22Rv1 (cell line): ENCODE data around the gene NSUN5.

Experiments
- H3K27ac ChIP-seq: fragments of 450-650 bp; 2 replicates; pipeline ENCODE4 v1.5.1; 2017
- ZFX ChIP-seq: fragments of 450-650 bp; IDR thresholded peaks from 2 replicates; pipeline ENCODE4 v1.6.1; 2017; ENCODE audit warnings: antibody characterized with exemption, borderline replicate concordance
- TF ChIP-seq, protein P1 (sequence below): fragments of 450-650 bp; IDR thresholded peaks from 2 replicates; pipeline ENCODE4 v1.5.1; 2017; ENCODE audit warnings: mild to moderate bottlenecking

The NSUN5 gene

GRCh38 chr7:73350306-73351068 lies 41.9 kb upstream of the NSUN5 start:
- H3K27ac ChIP-seq: no peak overlapping the region
- TF ChIP-seq ZFX: no peak
- TF ChIP-seq, protein P1, sequence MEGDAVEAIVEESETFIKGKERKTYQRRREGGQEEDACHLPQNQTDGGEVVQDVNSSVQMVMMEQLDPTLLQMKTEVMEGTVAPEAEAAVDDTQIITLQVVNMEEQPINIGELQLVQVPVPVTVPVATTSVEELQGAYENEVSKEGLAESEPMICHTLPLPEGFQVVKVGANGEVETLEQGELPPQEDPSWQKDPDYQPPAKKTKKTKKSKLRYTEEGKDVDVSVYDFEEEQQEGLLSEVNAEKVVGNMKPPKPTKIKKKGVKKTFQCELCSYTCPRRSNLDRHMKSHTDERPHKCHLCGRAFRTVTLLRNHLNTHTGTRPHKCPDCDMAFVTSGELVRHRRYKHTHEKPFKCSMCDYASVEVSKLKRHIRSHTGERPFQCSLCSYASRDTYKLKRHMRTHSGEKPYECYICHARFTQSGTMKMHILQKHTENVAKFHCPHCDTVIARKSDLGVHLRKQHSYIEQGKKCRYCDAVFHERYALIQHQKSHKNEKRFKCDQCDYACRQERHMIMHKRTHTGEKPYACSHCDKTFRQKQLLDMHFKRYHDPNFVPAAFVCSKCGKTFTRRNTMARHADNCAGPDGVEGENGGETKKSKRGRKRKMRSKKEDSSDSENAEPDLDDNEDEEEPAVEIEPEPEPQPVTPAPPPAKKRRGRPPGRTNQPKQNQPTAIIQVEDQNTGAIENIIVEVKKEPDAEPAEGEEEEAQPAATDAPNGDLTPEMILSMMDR: no peak

- TF ChIP-seq ZFX: no peak
- TF ChIP-seq, protein P1: no peak
Observed at GRCh38 chr7:73349763-73350162, 41.1 kb upstream of the NSUN5 start.

GRCh38 chr7:73345951-73346350 lies 37.3 kb upstream of the NSUN5 start:
- TF ChIP-seq, protein P1: no peak
- H3K27ac ChIP-seq: no peak overlapping the region

More at GRCh38 chr7:73349763-73350162, 41.1 kb upstream of the NSUN5 start:
- no peak overlapping the region for H3K27ac ChIP-seq

GRCh38 chr7:73345538-73345937 lies 36.9 kb upstream of the NSUN5 start:
- TF ChIP-seq ZFX: no peak
- TF ChIP-seq, protein P1: no peak
- H3K27ac ChIP-seq: no peak overlapping the region

GRCh38 chr7:73343671-73344380 lies 35.2 kb upstream of the NSUN5 start:
- TF ChIP-seq, protein P1: no peak
- no peak for TF ChIP-seq ZFX
- no peak overlapping the region for H3K27ac ChIP-seq

GRCh38 chr7:73342645-73343044 lies 34.0 kb upstream of the NSUN5 start:
- TF ChIP-seq, protein P1: peak; percentile 74
- no peak for TF ChIP-seq ZFX

DNA sequence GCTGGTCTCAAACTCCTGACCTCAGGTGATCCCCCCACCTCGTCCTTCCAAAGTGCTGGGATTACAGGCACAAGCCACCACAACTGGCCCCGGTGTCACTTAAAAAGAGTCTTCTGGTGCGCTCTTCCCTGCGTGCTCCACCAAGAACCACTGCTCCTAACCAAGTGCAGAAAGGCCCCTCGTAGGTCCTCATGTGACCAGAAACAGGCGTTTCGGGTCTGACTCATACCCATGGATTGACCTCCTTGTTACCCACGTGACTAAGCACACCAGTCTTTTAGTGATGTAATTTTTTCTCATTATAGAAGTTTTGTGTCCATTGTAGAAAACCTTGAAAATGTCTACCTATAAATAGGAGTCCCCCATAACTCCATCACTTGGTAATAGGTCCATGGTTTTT lies 33.3 kb upstream of the NSUN5 start:
- H3K27ac ChIP-seq: no peak overlapping the region
- TF ChIP-seq, protein P1: no peak
- TF ChIP-seq ZFX: no peak

More at GRCh38 chr7:73342645-73343044, 34.0 kb upstream of the NSUN5 start:
- H3K27ac ChIP-seq: no peak overlapping the region
